Esophagus squamous epithelium (tissue), 4 donors: Measurements from ENCODE around the gene CABP2.

Experiments
- CTCF ChIP-seq, 6 experiments: fragments of 450-650 bp in 4 of 6; fragments of 200-600 bp in 2 of 6; sonication (generic) in 2 of 6; IDR thresholded peaks; one replicate each; pipeline ENCODE4 v1.5.1; 2016 to 2019; ENCODE audit warnings: antibody characterized with exemption in 6 of 6, mild to moderate bottlenecking in 4 of 6, moderate library complexity in 4 of 6
- POLR2A ChIP-seq, 4 donors: fragments of 450-650 bp; IDR thresholded peaks; one replicate each; pipeline ENCODE4 v1.6.1; 2017; ENCODE audit warnings: antibody characterized with exemption in 4 of 4, mild to moderate bottlenecking in 4 of 4, moderate library complexity in 3 of 4

DNA sequence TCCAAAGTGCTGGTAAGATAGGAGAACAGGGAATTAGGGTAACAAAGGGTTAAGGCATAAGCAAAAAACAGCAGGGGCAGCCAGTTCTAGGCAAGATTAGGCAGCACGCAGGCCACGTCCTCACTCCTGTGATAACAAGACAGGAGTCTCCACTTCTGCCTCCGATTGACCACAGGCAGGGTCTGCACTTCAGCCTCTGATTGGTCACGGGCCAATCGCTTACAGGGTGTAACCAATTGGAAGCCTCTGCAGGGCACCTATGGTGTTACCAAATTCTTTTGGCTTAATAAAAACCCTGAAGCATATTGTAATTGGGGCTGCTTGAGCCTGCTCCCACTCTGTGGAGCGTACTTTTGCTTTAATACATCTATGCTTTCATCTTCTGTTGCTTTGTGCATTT lies 48.2 kb upstream of the CABP2 start:
- TF ChIP-seq CTCF (IDR thresholded peaks at IDR 0.05), result no peak
- TF ChIP-seq POLR2A (IDR thresholded peaks at IDR 0.05), result no peak
